Measurements from ENCODE around the gene EPC1.
"Not testable (repeated sequence)": the region's sequence is repeated elsewhere in the genome, so short reads cannot be mapped to it uniquely, and the experiment has no call there.

EPC1 gene

DNA sequence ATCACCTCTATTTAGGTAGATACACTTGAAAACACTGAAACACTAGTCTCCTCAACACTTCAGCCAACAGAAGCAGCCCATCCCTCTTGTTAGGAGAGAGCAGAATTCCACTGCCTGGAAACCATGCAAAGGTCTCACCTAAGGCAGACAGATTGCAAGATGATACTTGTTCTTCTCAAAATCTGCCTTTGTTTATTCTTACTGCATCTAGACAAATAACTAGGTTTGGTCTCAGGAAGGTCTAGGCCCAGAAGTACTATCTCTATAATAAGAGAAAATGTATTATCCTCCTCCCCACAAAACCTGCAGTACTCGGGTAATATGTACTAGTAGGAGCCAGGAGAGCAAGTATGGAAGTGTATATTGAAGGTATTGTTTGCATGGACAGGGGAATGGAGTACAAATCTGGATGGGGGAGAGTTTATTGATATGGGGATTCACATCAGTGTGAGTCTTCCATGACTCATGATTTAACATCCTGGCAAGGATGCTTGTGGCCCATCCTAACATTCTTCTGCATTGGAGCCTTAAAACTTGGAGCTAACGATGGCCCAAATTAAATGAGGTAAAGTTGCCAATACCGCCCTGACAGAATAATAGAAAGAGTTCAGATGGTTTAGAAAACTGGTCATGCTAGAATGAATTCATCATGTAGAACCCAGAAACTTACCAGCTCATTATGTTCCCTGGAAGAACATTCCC lies 109.2 kb downstream of the EPC1 start:
- DNase-seq (ENCODE audit: low read depth, low spot score), result peak; percentile 71

DNA sequence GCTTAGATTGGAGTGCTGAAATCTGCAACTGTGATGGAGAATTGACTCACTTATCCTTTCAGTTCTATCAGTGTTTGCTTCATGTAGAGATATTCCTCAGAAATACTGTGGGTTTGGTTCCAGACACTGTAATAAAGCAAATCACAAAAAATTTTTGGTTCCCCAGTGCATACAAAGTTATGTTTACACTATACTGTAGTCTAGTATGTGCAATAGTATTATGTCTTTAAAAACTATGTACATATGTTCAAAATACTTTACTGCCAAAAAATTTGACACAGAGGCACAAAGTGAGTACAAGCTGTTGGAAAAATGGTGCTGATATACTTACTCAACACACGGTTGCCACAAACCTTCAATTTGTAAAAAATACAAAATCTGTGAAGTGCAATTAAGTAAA lies 112.5 kb downstream of the EPC1 start:
- no peak for DNase-seq (ENCODE audit: low read depth, low spot score)

DNA sequence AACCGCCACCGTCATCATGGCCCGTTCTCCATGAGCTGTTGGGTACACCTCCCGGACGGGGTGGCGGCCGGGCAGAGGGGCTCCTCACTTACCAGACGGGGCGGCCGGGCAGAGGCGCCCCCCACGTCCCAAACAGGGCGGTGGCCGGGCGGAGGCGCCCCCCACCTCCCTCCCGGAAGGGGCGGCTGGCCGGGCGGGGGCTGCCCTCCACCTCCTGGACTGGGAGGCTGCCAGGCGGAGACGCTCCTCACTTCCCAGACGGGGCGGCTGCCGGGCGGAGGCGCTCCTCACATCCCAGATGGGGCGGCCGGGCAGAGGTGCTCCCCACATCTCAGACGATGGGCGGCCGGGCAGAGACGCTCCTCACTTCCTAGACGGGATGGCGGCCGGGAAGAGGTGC lies 113.6 kb downstream of the EPC1 start:
- DNase-seq (ENCODE audit: low read depth, low spot score), result not testable (repeated sequence)

DNA sequence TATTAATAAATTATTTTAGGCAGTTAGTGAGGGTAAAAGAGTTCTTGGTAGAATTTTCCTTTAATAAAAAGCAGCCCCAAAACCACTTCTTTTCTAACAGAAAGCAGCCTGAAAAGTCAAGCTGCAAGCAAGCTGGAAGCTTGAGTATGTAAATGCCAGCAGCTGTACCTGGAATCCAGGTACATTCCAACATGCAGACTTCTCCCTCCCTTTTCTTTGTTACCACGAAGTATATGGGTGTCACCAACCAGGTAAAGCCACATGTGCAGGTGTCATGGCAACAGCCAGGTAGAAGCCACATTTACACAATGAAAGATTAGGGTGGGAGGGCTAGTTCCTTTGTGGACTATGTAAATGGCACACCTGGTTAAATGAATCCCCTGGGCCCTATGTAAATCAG lies 114.6 kb downstream of the EPC1 start:
- no peak for DNase-seq (ENCODE audit: low read depth, low spot score)

DNA sequence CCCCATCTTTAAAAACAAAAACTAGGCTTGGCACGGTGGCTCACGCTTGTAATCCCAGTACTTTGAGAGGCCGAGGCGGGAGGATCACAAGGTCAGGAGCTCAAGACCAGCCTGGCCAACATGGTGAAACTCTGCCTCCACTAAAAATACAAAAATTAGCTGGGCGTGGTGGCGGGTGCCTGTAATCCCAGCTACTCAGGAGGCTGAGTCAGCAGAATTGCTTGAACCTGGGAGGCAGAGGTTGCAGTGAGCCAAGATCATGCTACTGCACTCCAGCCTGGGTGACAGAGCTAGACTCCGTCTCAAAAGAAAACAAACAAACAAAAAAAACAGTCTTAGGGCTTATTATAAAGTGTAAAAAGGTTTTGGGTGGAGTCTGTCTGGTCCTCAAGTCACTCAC lies 117.2 kb downstream of the EPC1 start:
- not testable (repeated sequence) for DNase-seq (ENCODE audit: low read depth, low spot score)

DNA sequence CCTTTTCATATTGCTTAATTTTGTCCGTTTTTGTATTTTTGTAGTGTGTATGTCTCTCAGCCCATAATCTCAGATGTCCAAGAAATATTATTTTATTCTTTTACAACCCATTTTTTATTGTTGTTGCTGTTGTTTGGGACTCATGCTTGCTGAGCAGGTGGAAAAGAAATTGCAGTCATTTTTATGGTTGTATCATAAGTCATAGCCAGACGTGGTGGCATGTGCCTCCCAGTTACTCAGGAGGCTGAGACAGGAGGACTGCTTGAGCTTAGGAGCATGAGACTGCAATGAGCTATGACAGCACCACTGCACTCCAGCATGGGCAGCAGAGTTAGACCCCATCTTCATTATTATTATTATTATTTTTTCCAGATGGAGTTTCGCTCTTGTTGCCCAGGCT lies 117.8 kb downstream of the EPC1 start:
- DNase-seq (ENCODE audit: low read depth, low spot score), result no peak

DNA sequence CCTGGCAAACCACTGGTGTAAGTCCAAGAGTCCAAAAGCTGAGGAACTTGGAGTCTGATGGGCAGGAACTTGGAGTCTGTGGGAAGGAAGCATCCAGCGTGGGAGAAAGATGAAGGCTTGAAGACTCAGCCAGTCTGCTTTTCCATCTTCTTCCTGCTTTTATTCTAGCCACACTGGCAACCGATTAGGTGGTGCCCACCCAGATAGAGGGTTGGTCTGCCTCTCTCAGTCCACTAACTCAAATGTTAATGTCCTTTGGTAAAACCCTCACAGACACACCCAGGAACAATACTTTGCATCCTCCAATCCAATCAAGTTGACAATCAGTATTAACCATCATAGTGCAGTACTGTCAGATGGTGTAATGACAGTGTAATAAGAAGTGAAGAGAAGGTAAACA lies 119.2 kb downstream of the EPC1 start:
- no peak for DNase-seq (ENCODE audit: low read depth, low spot score)

DNA sequence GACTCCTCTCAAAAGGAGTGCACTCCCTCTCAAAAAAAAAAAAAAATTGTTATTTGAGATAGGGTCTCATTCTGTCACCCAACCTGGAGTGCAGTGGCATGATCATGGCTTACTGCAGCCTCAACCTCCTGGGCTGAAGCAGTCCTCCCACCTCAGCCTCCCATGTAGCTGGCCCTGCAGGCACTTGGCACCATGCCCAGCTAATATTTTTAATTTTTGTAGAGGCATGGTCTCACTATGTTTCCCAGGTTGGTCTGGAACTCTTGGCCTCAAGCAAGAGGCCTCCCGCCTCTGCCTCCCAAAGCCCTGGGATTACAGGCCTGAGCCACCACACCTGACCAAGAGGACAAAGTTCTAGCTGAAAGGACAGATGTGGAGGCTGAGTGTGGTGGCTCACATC lies 120.3 kb downstream of the EPC1 start:
- no peak for DNase-seq (ENCODE audit: low read depth, low spot score)

DNA sequence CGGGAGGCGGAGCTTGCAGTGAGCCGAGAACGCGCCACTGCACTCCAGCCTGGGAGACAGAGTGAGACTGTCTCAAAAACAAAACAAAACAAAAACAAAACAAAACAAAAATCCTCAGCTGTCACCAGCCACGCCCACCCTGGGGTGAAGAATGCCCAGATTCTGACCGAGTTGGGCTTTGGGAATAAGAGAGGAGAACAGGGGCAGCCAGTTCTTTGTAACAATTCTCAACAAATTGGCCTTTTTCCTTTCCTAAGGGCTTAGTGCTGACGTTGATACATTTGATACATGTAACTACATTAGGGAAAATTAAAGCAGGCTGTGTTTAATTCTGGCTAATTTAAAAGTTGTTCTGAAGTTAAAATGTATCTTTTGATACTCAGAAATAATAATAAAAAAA lies 121.0 kb downstream of the EPC1 start:
- no peak for DNase-seq (ENCODE audit: low read depth, low spot score)

DNA sequence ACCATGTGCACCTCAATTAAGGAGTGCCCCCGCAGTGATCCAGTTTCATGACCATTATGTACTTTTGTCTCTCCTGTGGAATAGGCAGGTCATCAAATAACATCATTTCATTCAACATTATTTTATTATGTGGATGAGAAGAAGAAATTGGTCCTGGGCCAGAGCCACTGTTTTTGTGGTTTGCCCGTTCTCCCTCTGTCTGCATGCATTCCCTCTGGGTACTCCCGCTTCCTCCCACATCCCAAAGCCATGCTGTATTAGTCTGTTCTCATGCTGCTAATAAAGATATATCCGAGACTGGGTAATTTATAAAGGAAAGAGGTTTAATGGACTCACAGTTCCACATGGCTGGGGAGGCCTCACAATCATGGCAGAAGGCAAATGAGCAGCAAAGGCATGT lies 124.6 kb downstream of the EPC1 start:
- peak; percentile 17 for DNase-seq (ENCODE audit: low read depth, low spot score)

DNA sequence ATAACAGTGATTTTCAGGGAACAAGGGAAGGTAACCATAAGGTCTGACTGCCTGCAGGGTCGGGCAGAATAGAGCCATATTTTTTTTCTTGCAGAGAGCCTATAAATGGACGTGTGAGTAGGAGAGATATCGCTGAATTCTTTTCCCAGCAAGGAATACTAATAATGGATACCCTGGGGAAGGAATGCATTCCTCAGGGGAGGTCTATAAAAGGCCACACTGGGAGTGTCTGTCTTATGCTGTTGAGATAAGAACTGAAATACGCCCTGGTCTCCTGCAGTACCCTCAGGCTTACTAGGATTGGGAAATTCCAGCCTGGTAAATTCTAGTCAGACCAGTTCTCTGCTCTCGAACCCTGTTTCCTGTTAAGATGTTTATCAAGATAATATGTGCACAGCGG lies 127.8 kb downstream of the EPC1 start:
- not testable (repeated sequence) for DNase-seq (ENCODE audit: low read depth, low spot score)

DNA sequence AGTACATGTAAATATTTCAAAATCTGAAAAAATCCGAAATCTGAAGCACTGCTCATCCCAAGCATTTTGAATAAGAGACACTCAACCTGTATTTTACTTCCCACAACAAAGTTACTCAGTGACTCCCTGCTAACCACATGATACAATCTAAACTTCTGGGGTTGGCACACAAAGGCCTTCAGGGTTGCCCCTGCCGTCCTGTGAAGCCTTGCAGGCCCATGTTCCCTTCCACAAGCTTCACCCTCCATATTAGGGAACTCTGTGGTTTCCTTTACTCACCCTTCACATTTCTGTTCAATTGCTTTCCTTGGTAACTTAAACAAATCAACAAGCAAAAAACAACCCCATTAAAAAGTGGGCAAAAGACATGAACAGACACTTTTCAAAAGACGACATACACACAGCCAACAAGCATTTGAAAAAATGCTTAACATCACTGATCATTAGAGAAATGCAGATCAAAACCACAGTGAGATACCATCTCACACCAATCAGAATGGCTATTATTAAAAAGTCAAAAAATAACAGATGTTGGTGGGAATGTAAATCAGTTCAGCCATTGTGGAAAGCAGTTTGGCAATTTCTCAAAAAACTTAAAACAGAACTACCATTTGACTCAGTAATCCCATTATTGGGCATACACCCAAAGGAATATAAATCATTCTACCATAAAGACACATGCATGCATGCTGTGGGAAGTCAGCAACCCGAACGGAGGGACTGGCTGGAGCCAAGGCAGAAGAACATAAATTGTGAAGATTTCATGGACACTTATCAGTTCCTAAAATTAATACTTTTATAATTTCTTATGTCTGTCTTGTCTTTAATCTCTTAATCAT lies 128.5 kb downstream of the EPC1 start:
- not testable (repeated sequence) for DNase-seq (ENCODE audit: low read depth, low spot score)

Measured in astrocyte of the hippocampus (primary cell).